ENCODE data around the gene SYTL3.
"Not testable (repeated sequence)": the region's sequence is repeated elsewhere in the genome, so short reads cannot be mapped to it uniquely, and the experiment has no call there.

SYTL3 gene

GRCh38 chr6:158608221-158608620 lies 41.6 kb upstream of the SYTL3 start:
- H3K4me3 ChIP-seq (ENCODE audit: low read length) = no peak overlapping the region
- DNase-seq (ENCODE audit: low read depth) = no peak
- TF ChIP-seq, protein P1, sequence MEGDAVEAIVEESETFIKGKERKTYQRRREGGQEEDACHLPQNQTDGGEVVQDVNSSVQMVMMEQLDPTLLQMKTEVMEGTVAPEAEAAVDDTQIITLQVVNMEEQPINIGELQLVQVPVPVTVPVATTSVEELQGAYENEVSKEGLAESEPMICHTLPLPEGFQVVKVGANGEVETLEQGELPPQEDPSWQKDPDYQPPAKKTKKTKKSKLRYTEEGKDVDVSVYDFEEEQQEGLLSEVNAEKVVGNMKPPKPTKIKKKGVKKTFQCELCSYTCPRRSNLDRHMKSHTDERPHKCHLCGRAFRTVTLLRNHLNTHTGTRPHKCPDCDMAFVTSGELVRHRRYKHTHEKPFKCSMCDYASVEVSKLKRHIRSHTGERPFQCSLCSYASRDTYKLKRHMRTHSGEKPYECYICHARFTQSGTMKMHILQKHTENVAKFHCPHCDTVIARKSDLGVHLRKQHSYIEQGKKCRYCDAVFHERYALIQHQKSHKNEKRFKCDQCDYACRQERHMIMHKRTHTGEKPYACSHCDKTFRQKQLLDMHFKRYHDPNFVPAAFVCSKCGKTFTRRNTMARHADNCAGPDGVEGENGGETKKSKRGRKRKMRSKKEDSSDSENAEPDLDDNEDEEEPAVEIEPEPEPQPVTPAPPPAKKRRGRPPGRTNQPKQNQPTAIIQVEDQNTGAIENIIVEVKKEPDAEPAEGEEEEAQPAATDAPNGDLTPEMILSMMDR (conservative IDR thresholded peaks at IDR 0.05; ENCODE audit: low read depth, low read length) = no peak

GRCh38 chr6:158609455-158610155 lies 40.2 kb upstream of the SYTL3 start:
- no peak overlapping the region for H3K4me3 ChIP-seq (ENCODE audit: low read length)
- TF ChIP-seq, protein P1 (conservative IDR thresholded peaks at IDR 0.05; ENCODE audit: low read depth, low read length) = no peak
- DNase-seq (ENCODE audit: low read depth) = no peak

- no peak overlapping the region for H3K4me3 ChIP-seq (ENCODE audit: low read length)
- no peak for DNase-seq (ENCODE audit: low read depth)
- TF ChIP-seq, protein P1 (conservative IDR thresholded peaks at IDR 0.05; ENCODE audit: low read depth, low read length) = no peak
These were observed 39.4 kb upstream of the SYTL3 start for GRCh38 chr6:158610319-158610968.

DNA sequence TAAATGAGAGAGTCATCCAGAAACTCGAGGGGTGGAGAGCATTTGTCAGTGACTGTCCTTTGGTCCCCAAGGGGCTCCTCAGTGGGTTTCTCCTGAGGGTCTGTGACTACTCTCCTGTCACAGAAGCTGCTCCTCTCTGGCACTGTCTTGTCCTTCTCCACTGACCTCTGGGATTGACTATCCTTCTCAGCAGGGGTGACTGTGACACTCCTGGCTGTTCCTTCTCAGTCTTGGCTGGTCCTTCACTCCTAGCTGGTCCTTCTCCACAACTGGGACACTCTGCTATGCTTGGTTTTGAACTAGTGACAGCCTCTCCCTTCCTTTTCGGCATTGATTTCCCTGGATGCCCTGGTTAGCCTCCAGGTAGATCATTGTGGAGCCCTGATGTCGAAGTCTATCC lies 38.8 kb upstream of the SYTL3 start:
- no peak overlapping the region for H3K4me3 ChIP-seq (ENCODE audit: low read length)
- no peak for DNase-seq (ENCODE audit: low read depth)
- TF ChIP-seq, protein P1 (conservative IDR thresholded peaks at IDR 0.05; ENCODE audit: low read depth, low read length) = no peak

DNA sequence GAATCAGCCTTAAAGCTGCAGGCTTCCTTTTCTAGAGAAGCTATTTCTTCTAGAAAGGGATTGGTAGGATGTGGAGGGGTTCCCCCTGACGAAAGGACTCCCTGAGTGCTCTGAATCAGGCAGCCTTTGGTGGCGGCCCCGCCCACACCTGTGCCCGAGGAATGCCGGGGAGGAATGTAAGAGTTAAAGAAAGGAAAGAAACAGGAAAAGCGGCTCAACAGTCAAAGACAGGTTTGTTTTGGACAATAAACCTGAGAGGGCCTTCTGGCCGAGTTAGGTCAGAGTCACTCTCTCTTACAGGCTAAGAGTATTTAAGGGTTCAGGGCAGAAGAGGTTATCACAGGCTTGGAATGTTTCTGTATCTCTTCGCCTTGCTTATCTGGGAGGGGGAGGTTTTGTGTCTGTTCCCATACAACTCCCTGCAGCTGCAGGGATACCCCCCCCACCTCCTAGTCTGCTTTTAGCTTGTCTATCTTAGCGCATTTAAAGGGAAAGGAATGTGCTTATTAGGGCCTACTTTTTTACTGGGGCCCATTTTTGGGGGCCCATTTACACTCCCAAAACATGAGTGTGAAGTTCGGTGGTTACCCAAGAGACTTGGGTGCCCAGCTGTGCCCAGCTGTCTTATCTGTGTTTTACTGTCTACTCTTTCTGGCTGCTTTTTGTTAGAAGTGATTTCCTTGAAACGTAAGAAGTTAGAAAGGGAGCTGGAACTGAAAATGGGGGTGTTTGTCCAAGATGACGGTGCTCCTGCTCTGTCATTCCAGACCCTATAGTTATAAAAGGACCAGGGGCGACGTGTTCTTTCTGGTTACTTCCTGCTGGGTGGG lies 38.1 kb upstream of the SYTL3 start:
- TF ChIP-seq, protein P1 (conservative IDR thresholded peaks at IDR 0.05; ENCODE audit: low read depth, low read length) = no peak
- no peak overlapping the region for H3K4me3 ChIP-seq (ENCODE audit: low read length)
- DNase-seq (ENCODE audit: low read depth) = no peak

- not testable (repeated sequence) for H3K4me3 ChIP-seq (ENCODE audit: low read length); DNase-seq (ENCODE audit: low read depth)
These were observed 35.2 kb upstream of the SYTL3 start for GRCh38 chr6:158614606-158615005.

- not testable (repeated sequence) for DNase-seq (ENCODE audit: low read depth); H3K4me3 ChIP-seq (ENCODE audit: low read length)
These were observed 31.6 kb upstream of the SYTL3 start for GRCh38 chr6:158618289-158618688.
